WTC11 (cell line): ENCODE results near the gene TP53BP2. TPM values are rescaled to one million over a fixed set of nuclear protein-coding genes. Genes with fewer than 3 reads are reported as not detected.
A peak's percentile ranks its signal among the peaks of the same experiment; 100 is the strongest.

Experiments used
- ATAC-seq: fragments of 200-7000 bp; cut with Tn5 transposase; 2 replicates; pipeline ENCODE4 v1.10.0; 2021; ENCODE audit warnings: mild to moderate bottlenecking, moderate library complexity
- CTCF ChIA-PET: fragments of 300-600 bp; sonication (Branson Sonifier 250); formaldehyde crosslinking; loops from one replicate; lab custom pipeline; 2021; ENCODE audit warnings: antibody characterized with exemption; lab: Charles Lee
- POLR2A ChIA-PET: fragments of 350-600 bp; sonication (Branson Sonifier 250); formaldehyde crosslinking; loops from one replicate; lab custom pipeline; 2021; ENCODE audit warnings: antibody characterized with exemption; lab: Charles Lee
- DNase-seq: peaks from one replicate; pipeline ENCODE4 v3.0.0; 2021; ENCODE audit warnings: low spot score
- H3K27ac Mint-ChIP-seq: 2 replicates; pipeline ENCODE4 v1.8.0; 2021; ENCODE audit warnings: mixed read lengths
- H3K27me3 Mint-ChIP-seq: 2 replicates; pipeline ENCODE4 v1.8.0; 2021; ENCODE audit warnings: low read depth, mild to moderate bottlenecking, moderate library complexity, mixed read lengths
- H3K36me3 Mint-ChIP-seq: 2 replicates; pipeline ENCODE4 v1.8.0; 2021; ENCODE audit warnings: mixed read lengths
- H3K4me1 Mint-ChIP-seq: 2 replicates; pipeline ENCODE4 v1.8.0; 2022; ENCODE audit warnings: mixed read lengths
- H3K4me3 Mint-ChIP-seq: 2 replicates; pipeline ENCODE4 v1.8.0; 2021; ENCODE audit warnings: mild to moderate bottlenecking, moderate library complexity, mixed read lengths
- H3K9me3 Mint-ChIP-seq: 2 replicates; pipeline ENCODE4 v1.8.0; 2021; ENCODE audit warnings: mixed read lengths
- FOXK1 ChIP-seq: sonication (generic); formaldehyde crosslinking; IDR thresholded peaks from 2 replicates; pipeline ENCODE4 v1.8.0; 2022; ENCODE audit warnings: mild to moderate bottlenecking, moderate library complexity, missing genetic modification reagents
- GRHL2 ChIP-seq: fragments of 250-450 bp; sonication (Bioruptor Pico); IDR thresholded peaks from 2 replicates; pipeline ENCODE4 v1.8.0; 2022; ENCODE audit warnings: mild to moderate bottlenecking, moderate library complexity; ENCODE audit not compliant: insufficient replicate concordance, severe bottlenecking
- JUN ChIP-seq: sonication (generic); formaldehyde crosslinking; IDR thresholded peaks from 2 replicates; pipeline ENCODE4 v1.8.0; 2023; ENCODE audit warnings: mild to moderate bottlenecking, missing genetic modification reagents
- KAT7 ChIP-seq: sonication (generic); formaldehyde crosslinking; IDR thresholded peaks from 2 replicates; pipeline ENCODE4 v1.8.1; 2023; ENCODE audit warnings: missing genetic modification reagents, mild to moderate bottlenecking, borderline replicate concordance
- NFE2L1 ChIP-seq: sonication (generic); formaldehyde crosslinking; IDR thresholded peaks from 2 replicates; pipeline ENCODE4 v1.8.1; 2023; ENCODE audit warnings: missing genetic modification reagents
- NFYB ChIP-seq: sonication (generic); formaldehyde crosslinking; conservative IDR thresholded peaks from 2 replicates; pipeline ENCODE4 v1.8.0; 2022; ENCODE audit warnings: low read depth, missing genetic modification reagents
- NR3C1 ChIP-seq: sonication (generic); formaldehyde crosslinking; conservative IDR thresholded peaks from 2 replicates; pipeline ENCODE4 v1.8.1; 2023; ENCODE audit warnings: low read depth, mild to moderate bottlenecking, missing genetic modification reagents
- PRRX2 ChIP-seq: fragments of 250-450 bp; sonication (Bioruptor Pico); IDR thresholded peaks from 2 replicates; pipeline ENCODE4 v1.8.0; 2021; ENCODE audit warnings: mild to moderate bottlenecking
- TCF7 ChIP-seq: sonication (generic); formaldehyde crosslinking; IDR thresholded peaks from 2 replicates; pipeline ENCODE4 v1.8.0; 2022; ENCODE audit warnings: mild to moderate bottlenecking, low read depth, missing genetic modification reagents, moderate library complexity
- ZNF232 ChIP-seq: sonication (generic); formaldehyde crosslinking; IDR thresholded peaks from 2 replicates; pipeline ENCODE4 v1.8.0; 2022; ENCODE audit warnings: mild to moderate bottlenecking, missing genetic modification reagents
- ZNF671 ChIP-seq: fragments of 250-450 bp; sonication (Bioruptor Pico); IDR thresholded peaks from 2 replicates; pipeline ENCODE4 v1.8.0; 2021; ENCODE audit warnings: mild to moderate bottlenecking
- total RNA-seq: library from RNA; stranded (reverse); gene quantifications from 3 replicates; pipeline ENCODE4 v1.2.3, GENCODE V29; 2021
- TF ChIP-seq, protein P1 (sequence below): sonication (generic); formaldehyde crosslinking; IDR thresholded peaks from 2 replicates; pipeline ENCODE4 v1.8.1; 2022; ENCODE audit warnings: low read depth, missing genetic modification reagents, borderline replicate concordance
- TF ChIP-seq, protein P2 (sequence below): sonication (generic); formaldehyde crosslinking; IDR thresholded peaks from 2 replicates; pipeline ENCODE4 v1.8.0; 2022; ENCODE audit warnings: mild to moderate bottlenecking, missing genetic modification reagents
- TF ChIP-seq, protein P3 (sequence below): sonication (generic); formaldehyde crosslinking; IDR thresholded peaks from 2 replicates; pipeline ENCODE4 v1.8.1; 2023; ENCODE audit warnings: mild to moderate bottlenecking, missing genetic modification reagents
- TF ChIP-seq, protein P4 (sequence below): fragments of 250-450 bp; sonication (Bioruptor Pico); conservative IDR thresholded peaks from 2 replicates; pipeline ENCODE4 v1.9.0; 2021; ENCODE audit warnings: mild to moderate bottlenecking
- TF ChIP-seq, protein P5 (sequence below): fragments of 250-450 bp; sonication (Bioruptor Pico); IDR thresholded peaks from 2 replicates; pipeline ENCODE4 v1.8.0; 2021; ENCODE audit warnings: mild to moderate bottlenecking
- TF ChIP-seq, protein P6 (sequence below): fragments of 250-450 bp; sonication (Bioruptor Pico); IDR thresholded peaks from 2 replicates; pipeline ENCODE4 v1.9.0; 2021; ENCODE audit warnings: mild to moderate bottlenecking, borderline replicate concordance
- TF ChIP-seq, protein P7 (sequence below): sonication (generic); formaldehyde crosslinking; IDR thresholded peaks from 2 replicates; pipeline ENCODE4 v1.8.1; 2022; ENCODE audit warnings: low read depth, mild to moderate bottlenecking, moderate library complexity, missing genetic modification reagents, borderline replicate concordance

Gene TP53BP2
- total RNA-seq, 1 experiment from 2014 or later = 42.7 TPM

DNA sequence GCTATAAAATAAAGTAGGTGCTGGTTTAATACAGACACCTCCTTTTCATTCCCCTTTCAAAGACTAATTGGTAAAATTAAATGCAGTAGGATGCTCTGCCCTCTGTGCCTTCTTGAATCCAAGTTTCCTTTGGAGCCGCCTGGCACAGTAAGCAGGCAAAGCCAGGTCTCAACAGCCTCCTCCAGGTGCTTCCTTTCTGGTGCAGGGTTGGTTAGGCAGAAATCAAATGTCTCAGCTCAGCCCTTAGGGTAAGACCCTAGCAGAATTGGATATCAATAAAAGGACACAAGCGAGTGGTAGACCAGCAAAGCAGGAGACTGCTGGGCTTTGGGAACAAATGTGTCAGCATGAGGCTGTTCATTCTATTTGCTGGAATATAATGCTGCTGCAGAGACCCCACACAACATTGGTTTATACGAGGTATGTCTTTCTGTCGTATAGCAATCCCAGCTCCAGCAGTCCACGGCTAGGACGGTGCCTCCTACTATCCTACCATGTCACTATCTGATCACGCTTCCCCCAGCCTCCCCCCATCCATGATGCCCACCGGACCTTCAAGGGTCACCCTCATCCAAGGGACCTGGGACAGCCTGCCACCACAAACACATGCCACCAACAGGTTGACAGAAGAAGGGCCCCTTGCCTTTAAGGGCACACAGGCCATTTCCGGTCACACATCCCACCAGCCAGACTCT, 75.0 kb downstream of the TP53BP2 start (continued):
- TF ChIP-seq, protein P1, sequence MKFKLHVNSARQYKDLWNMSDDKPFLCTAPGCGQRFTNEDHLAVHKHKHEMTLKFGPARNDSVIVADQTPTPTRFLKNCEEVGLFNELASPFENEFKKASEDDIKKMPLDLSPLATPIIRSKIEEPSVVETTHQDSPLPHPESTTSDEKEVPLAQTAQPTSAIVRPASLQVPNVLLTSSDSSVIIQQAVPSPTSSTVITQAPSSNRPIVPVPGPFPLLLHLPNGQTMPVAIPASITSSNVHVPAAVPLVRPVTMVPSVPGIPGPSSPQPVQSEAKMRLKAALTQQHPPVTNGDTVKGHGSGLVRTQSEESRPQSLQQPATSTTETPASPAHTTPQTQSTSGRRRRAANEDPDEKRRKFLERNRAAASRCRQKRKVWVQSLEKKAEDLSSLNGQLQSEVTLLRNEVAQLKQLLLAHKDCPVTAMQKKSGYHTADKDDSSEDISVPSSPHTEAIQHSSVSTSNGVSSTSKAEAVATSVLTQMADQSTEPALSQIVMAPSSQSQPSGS (CRISPR knock-in tag) = no peak
- TF ChIP-seq, all 79 proteins: peak for 0

DNA sequence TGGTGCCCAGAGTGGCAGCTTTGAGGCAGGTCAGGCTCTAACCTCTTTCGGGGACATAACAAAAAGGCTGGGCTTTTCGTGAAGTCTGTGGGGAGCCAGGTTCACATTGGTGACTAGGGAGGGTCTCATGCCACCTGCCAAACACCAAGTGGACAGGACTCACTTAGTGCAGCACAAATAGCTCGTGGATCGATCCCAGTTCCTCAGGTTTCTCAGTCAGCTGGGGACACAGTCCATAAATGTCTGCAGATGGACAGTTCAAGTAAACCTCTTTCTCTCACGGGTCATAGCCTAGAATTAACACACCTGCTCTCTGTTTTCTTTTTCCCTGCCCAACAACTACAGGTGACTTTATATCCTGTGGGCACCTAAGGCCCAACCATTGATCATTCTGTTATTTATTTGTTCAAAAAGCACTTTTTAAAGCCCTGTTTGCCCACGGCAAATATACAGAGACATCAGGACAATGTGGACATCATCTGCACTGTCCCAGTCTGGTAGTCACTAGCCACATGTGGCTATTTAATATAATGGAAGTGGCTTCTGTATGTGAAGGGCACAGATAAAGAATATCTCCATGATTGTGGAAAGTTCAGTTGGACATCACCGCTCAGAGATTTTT, 79.9 kb downstream of the TP53BP2 start:
- ChIA-PET POLR2A (no interaction called here), CTCF (no interaction called here)
- no peaks in the 10 kb centered on the region for H3K27me3 Mint-ChIP-seq
- ATAC-seq (no peak), DNase-seq (no peak)
- H3K4me1 Mint-ChIP-seq = no peaks in the 10 kb centered on the region
- H3K27ac Mint-ChIP-seq = no peak overlapping the region; the same call in 1 of the 2 replicates
- TF ChIP-seq PRRX2 (no peak), NR3C1 (CRISPR knock-in tag) (no peak), KAT7 (no peak), ZNF671 (CRISPR knock-in tag) (no peak), JUN (CRISPR knock-in tag) (no peak), NFE2L1 (CRISPR knock-in tag) (no peak), GRHL2 (CRISPR knock-in tag) (no peak)
- TF ChIP-seq, protein P2, sequence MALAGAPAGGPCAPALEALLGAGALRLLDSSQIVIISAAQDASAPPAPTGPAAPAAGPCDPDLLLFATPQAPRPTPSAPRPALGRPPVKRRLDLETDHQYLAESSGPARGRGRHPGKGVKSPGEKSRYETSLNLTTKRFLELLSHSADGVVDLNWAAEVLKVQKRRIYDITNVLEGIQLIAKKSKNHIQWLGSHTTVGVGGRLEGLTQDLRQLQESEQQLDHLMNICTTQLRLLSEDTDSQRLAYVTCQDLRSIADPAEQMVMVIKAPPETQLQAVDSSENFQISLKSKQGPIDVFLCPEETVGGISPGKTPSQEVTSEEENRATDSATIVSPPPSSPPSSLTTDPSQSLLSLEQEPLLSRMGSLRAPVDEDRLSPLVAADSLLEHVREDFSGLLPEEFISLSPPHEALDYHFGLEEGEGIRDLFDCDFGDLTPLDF (CRISPR knock-in tag) = no peak
- TF ChIP-seq, protein P3, sequence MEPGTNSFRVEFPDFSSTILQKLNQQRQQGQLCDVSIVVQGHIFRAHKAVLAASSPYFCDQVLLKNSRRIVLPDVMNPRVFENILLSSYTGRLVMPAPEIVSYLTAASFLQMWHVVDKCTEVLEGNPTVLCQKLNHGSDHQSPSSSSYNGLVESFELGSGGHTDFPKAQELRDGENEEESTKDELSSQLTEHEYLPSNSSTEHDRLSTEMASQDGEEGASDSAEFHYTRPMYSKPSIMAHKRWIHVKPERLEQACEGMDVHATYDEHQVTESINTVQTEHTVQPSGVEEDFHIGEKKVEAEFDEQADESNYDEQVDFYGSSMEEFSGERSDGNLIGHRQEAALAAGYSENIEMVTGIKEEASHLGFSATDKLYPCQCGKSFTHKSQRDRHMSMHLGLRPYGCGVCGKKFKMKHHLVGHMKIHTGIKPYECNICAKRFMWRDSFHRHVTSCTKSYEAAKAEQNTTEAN (CRISPR knock-in tag) = no peak
- TF ChIP-seq, protein P4, sequence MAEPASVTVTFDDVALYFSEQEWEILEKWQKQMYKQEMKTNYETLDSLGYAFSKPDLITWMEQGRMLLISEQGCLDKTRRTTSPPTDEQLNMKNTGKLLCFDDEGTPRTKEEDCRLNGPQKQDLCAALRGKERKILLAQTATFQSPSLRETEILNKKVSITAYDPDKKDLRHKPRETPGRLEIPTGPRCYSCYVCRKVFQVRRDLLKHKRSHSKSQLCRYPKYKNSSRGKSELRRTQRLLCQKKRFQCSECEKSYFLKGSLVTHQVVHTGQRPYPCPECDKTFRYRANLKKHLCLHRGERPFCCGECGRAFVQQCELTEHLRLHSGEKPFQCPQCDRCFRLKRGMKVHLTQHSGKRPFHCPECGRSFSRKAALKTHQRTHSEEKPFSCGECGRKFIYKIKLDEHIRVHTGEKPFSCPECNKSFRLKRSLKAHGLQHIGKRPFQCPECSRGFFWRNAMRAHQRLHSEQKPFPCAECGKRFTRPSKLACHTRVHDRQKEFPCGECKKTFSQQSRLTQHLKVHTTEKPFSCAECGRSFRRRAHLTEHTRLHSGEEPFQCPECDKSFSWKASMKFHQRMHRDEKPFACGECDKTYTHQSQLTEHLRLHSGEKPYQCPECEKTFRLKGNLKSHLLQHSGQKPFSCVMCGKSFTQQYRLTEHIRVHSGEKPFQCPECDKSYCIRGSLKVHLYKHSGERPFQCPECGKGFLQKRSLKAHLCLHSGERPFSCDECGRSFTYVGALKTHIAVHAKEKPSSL (CRISPR knock-in tag) = no peak
- TF ChIP-seq, protein P5, sequence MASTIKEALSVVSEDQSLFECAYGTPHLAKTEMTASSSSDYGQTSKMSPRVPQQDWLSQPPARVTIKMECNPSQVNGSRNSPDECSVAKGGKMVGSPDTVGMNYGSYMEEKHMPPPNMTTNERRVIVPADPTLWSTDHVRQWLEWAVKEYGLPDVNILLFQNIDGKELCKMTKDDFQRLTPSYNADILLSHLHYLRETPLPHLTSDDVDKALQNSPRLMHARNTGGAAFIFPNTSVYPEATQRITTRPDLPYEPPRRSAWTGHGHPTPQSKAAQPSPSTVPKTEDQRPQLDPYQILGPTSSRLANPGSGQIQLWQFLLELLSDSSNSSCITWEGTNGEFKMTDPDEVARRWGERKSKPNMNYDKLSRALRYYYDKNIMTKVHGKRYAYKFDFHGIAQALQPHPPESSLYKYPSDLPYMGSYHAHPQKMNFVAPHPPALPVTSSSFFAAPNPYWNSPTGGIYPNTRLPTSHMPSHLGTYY (CRISPR knock-in tag) = no peak
- peaks cover 9% of the 10 kb centered on the region; the same call in 1 of the 2 replicates for H3K9me3 Mint-ChIP-seq
- peaks cover 22% of the 10 kb centered on the region for H3K36me3 Mint-ChIP-seq
- H3K4me3 Mint-ChIP-seq = no peak overlapping the region

DNA sequence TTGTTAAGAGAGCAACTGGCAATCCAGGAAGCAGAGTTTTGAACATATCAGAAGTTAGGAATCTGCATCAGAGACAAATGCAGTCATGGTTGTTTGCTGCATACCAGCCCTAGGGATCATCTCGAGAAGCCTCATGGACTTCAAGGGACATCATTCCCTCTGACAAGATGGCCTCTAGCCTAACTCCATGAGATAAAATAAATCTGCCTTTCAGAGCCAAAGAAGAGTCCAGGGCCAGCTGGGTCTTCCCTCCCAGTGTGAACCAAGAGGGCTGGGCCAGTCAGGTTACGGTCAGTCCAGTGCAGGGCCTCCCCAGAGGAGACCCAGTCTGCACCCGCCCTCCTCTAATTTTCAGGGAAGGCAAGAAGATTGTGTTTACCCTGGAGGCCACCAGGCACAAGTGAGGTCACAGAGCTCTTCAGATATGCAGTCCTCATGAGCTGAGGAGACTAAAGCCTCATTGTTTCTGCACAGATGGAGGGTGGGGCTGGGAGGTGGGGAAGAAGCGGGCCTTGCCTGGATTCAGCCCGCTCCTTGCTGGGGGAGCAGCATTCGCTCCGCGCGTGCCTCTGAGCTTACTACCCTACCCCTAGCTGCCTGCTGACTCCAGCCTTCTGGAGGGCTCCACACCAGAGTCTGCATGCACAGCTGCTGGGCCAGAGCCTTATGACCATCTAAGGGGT, 80.6 kb downstream of the TP53BP2 start:
- ATAC-seq (peak; percentile 49), DNase-seq (no peak)
- ChIA-PET POLR2A (no interaction called here), CTCF (no interaction called here)
- Mint-ChIP-seq H3K9me3 (peaks cover 9% of the 10 kb centered on the region; the same call in 1 of the 2 replicates), H3K4me3 (no peak overlapping the region), H3K27me3 (no peaks in the 10 kb centered on the region), H3K27ac (no peak overlapping the region; the same call in 1 of the 2 replicates), H3K4me1 (no peaks in the 10 kb centered on the region), H3K36me3 (peaks cover 20% of the 10 kb centered on the region)
- TF ChIP-seq, protein P6, sequence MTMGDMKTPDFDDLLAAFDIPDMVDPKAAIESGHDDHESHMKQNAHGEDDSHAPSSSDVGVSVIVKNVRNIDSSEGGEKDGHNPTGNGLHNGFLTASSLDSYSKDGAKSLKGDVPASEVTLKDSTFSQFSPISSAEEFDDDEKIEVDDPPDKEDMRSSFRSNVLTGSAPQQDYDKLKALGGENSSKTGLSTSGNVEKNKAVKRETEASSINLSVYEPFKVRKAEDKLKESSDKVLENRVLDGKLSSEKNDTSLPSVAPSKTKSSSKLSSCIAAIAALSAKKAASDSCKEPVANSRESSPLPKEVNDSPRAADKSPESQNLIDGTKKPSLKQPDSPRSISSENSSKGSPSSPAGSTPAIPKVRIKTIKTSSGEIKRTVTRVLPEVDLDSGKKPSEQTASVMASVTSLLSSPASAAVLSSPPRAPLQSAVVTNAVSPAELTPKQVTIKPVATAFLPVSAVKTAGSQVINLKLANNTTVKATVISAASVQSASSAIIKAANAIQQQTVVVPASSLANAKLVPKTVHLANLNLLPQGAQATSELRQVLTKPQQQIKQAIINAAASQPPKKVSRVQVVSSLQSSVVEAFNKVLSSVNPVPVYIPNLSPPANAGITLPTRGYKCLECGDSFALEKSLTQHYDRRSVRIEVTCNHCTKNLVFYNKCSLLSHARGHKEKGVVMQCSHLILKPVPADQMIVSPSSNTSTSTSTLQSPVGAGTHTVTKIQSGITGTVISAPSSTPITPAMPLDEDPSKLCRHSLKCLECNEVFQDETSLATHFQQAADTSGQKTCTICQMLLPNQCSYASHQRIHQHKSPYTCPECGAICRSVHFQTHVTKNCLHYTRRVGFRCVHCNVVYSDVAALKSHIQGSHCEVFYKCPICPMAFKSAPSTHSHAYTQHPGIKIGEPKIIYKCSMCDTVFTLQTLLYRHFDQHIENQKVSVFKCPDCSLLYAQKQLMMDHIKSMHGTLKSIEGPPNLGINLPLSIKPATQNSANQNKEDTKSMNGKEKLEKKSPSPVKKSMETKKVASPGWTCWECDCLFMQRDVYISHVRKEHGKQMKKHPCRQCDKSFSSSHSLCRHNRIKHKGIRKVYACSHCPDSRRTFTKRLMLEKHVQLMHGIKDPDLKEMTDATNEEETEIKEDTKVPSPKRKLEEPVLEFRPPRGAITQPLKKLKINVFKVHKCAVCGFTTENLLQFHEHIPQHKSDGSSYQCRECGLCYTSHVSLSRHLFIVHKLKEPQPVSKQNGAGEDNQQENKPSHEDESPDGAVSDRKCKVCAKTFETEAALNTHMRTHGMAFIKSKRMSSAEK (CRISPR knock-in tag) = no peak
- TF ChIP-seq NFE2L1 (CRISPR knock-in tag) = no peak
- TF ChIP-seq ZNF232 (CRISPR knock-in tag) = no peak
- no peak for TF ChIP-seq FOXK1 (CRISPR knock-in tag)
- TF ChIP-seq NFYB (CRISPR knock-in tag) = no peak
- TF ChIP-seq, protein P7, sequence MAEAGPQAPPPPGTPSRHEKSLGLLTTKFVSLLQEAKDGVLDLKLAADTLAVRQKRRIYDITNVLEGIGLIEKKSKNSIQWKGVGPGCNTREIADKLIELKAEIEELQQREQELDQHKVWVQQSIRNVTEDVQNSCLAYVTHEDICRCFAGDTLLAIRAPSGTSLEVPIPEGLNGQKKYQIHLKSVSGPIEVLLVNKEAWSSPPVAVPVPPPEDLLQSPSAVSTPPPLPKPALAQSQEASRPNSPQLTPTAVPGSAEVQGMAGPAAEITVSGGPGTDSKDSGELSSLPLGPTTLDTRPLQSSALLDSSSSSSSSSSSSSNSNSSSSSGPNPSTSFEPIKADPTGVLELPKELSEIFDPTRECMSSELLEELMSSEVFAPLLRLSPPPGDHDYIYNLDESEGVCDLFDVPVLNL (CRISPR knock-in tag) = no peak
- no peak for TF ChIP-seq TCF7 (CRISPR knock-in tag)
